ENCODE measurements around the gene HMGXB4. TPM values are rescaled to one million over a fixed set of nuclear protein-coding genes. Genes with fewer than 3 reads are reported as not detected.

Gene HMGXB4, protein sequence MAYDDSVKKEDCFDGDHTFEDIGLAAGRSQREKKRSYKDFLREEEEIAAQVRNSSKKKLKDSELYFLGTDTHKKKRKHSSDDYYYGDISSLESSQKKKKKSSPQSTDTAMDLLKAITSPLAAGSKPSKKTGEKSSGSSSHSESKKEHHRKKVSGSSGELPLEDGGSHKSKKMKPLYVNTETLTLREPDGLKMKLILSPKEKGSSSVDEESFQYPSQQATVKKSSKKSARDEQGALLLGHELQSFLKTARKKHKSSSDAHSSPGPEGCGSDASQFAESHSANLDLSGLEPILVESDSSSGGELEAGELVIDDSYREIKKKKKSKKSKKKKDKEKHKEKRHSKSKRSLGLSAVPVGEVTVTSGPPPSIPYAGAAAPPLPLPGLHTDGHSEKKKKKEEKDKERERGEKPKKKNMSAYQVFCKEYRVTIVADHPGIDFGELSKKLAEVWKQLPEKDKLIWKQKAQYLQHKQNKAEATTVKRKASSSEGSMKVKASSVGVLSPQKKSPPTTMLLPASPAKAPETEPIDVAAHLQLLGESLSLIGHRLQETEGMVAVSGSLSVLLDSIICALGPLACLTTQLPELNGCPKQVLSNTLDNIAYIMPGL
- total RNA-seq (2022; extraction: Qiagen RNA extraction), result 8.6 to 16.4 TPM (median 10.8 TPM) in 5 replicates

DNA sequence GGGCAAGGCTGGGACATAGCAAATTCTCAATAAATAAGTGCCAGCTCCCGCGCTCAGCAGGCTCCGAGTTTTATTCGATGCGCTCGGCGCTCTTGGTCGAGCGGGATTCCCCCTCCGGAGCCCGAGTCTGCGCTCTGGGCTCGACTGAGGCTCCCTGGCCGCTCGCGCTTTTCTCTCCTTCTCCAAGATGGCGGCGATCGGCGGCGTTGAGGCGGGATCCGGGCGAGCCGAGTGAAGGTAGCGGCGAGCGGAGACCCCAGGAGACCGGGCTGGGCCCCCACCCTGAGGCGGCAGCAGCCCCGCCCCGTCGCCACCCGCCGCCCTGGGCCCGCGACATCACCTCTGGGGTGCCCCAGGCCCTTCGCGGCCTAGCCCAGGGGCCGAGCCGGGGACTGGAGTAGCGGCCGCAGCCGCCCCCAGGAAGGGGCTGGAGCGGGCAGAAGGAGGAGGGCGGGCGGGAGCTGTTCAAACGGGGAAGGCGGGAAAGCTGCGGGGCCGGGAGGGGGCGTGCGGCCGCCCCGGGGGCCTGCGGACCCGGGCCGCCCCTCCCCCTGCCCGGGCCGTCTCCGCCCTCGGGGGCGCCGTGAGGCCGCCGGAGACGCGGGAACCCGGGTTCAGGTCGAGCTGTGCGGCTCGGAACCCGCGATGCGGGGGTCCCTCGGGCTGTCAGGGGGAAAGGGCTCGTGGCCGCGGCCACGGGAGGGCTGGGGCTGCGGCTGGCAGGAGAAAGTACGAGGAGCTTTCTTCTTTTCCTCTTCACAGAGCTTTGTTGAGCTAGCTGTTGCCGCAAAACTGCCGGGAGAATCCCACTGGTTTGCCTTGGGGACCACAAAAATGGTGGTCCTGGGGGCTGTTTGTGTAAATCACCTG, at the start of gene HMGXB4:
Gene HMGXB4, plus strand, starts transcription at position 173 of the 870 bp plus-strand sequence. CDS start 4,898 bp downstream, outside the sequence.

DNA sequence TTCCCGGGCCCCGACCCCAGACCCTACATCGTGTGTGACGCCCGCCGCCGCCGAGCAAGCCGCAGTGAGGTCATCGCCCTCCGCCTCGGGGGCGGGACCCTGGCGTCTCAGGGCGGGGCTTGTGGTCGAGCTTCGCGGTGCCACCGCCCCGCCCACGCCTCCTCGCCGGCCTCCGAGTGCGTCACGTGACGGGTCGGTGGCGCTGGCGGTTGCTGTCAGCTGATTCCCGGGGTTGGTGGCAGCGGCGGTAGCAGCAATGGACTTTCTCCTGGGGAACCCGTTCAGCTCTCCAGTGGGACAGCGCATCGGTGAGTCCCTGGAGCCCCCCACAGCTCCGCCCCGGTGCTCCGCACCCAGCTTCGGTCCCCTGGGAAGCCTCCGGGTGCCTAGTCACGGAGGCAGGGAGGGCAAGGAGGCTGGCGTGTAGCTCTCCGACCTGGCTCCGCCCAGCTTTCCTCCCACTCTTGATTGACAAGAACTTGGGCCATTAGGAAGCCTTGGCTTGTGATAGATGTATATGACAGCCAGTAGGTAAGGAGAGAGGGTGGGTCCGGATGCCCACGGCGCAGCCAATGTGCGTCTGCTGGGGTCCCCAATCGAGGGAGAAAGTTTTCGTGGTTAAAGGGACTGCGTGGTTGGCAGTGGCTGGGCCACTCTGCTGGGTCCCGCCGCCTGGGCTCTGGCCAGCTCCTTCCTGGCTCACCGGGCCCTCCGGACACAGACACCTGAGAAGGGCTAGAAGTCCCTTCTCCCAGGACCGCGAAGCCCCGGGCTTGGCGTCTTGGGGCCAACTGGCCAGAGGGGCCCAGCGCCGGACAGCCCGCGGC, 42.6 kb downstream of the HMGXB4 start, which contains the start of gene TOM1:
Gene TOM1, plus strand, starts transcription at position 222 of the 827 bp plus-strand sequence. Its CDS starts 35 bp downstream, at position 257.

Other genes with a start within 250 kb of the HMGXB4 start
- not detected in 5 replicates for gene ISX, start 191.3 kb upstream of the HMGXB4 start, total RNA-seq (2022; extraction: Qiagen RNA extraction)
- gene TOM1, start 42.4 kb downstream of the HMGXB4 start, total RNA-seq (2022; extraction: Qiagen RNA extraction), result 10.9 to 13.1 TPM (median 11.9 TPM) in 5 replicates
- 337 to 524 TPM (median 357 TPM) in 5 replicates for gene HMOX1, start 123.6 kb downstream of the HMGXB4 start, total RNA-seq (2022; extraction: Qiagen RNA extraction)
- gene MCM5, start 142.6 kb downstream of the HMGXB4 start, total RNA-seq (2022; extraction: Qiagen RNA extraction), result 64.0 to 99.7 TPM (median 83.4 TPM) in 5 replicates